GM21717 (cell line): ENCODE results near the gene HCN3.
A peak's percentile ranks its signal among the peaks of the same experiment; 100 is the strongest.
"Not testable (repeated sequence)": the region's sequence is repeated elsewhere in the genome, so short reads cannot be mapped to it uniquely, and the experiment has no call there.

Experiments
- ATAC-seq: cut with Tn5 transposase; IDR thresholded peaks from one replicate; pipeline ENCODE4 v1.9.1; 2021; ENCODE audit warnings: mild to moderate bottlenecking, moderate library complexity; ENCODE audit not compliant: unreplicated experiment

Gene HCN3

DNA sequence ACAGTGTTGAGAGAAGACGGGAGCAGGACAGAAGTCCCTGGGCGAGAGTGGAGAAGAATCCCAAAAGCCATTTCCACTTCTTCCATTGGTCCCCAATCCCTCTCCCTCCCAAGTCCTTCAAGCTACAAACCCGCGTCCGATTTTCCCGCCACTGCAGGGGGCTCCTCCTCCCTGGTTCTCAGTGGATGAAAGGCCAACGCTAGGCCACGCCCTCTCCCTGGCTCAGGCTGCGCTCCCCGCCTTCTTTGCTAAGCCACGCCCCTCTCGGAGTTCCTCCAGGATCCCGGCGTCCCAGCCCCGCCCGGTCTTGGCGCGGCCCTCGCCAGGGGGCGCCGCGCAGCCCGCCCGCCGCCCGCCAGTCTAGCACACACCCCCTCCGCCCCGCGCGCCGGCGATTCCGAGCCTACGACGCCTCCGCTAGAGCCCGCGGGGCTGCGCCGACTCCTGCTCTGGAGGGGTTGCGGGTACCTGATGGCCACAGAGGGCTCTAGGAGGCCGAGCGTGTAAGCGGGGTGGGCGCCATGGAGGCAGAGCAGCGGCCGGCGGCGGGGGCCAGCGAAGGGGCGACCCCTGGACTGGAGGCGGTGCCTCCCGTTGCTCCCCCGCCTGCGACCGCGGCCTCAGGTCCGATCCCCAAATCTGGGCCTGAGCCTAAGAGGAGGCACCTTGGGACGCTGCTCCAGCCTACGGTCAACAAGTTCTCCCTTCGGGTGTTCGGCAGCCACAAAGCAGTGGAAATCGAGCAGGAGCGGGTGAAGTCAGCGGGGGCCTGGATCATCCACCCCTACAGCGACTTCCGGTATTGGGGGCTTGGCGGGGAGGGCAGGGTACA, at the start of gene HCN3:
TSS of gene HCN3 (plus strand) at position 394 of the 832 bp plus-strand sequence. CDS start at position 522, 128 bp downstream.
- ATAC-seq = peak; percentile 60

DNA sequence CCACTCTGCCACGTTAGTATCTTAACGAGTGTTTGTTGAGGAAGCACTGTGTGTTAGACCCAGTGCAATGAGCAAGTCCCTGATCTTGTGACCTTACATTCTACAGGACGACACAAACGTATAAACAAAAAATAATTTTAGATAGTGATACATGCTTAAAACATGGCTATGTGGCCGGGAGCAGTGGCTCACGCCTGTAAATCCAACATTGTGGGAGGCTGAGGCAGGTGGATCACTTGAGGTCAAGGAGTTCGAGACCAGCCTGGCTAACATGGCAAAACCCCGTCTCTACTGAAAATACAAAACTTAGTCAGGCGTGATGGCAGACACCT, 49.2 kb upstream of the HCN3 start:
- no peak for ATAC-seq

DNA sequence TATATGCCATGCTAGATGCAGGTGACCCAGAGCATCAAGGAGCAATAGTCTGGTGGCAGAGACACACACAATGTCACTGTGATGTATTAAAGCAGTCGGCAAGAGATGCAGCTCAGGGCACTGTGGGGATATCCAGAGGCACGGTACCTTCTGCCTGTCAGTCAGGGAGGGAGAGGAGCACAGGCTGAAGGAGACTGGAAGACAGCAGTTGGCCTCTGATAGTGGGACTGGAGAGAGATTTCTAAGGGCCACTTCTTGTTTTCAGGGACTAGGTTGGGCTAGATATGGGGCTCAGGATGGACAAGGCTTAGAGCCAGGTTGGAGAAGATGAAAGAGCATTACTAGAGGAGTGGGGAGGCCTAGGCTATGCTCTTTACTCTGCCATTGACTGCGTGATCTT, 46.0 kb upstream of the HCN3 start:
- ATAC-seq = not testable (repeated sequence)

DNA sequence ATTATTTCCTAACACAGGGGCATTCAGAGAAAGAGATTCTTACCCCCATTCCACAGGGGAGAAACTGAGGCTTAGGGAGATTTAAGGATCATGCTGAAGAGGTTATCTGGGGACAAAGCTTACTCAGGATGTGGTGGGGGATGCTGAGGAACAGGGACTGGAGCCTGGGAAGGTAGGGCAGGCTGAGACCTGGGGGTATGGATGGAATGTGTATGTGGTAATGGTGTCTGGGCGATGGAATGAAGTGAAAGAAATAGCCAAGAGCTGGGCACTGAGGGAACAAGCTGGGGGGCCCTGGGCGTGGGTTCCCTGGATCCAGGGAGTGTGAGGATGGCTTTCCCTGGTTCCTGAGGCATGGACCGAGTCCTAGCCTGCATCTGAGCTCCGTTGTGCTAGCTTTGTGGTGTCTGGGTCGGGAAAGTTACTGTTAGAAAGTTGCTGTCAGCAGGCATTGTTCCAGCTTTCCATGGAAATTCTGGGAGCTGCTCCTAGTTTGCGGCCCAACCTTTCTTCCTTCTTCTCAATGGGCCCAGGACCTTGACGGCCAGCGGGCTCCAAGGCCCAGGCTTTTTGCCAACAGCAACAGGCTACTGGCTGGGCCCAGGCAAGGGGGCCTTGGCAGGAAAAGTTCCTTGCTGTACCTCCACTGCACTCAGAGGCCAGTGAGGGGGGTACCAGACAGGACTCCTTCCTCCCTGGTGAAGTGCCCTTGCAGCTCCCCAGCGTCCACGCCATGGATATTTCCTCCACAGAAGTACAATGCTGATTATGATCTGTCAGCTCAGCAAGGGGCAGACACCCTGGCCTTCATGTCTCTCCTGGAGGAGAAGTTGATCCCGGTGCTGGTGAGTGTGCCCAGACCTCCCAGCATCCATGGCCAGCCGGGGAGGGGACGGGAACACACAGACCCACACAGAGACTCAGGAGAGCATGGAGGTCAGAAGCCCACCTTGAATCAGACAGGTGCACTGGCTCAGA, 45.0 kb upstream of the HCN3 start:
- not testable (repeated sequence) for ATAC-seq

DNA sequence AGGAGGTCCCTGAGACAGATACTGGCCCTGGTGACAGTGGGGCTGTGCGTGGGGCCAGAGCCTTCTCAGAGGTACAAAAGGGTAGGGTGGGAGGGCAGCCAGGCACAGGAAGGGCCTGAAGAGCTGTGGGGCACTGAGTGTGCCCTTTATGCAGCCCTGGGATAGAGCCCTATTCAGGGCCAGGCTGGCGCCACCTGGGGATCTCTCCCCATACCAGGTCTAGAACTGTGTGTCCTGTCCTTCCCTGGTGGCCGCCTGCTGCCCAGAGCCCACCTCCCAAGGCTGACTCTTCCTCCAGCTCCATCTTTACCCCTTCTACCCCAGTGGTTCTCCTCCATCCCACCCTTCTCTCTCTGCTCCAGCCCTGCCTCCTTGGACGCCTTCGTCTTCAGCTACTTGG, 43.8 kb upstream of the HCN3 start:
- not testable (repeated sequence) for ATAC-seq

DNA sequence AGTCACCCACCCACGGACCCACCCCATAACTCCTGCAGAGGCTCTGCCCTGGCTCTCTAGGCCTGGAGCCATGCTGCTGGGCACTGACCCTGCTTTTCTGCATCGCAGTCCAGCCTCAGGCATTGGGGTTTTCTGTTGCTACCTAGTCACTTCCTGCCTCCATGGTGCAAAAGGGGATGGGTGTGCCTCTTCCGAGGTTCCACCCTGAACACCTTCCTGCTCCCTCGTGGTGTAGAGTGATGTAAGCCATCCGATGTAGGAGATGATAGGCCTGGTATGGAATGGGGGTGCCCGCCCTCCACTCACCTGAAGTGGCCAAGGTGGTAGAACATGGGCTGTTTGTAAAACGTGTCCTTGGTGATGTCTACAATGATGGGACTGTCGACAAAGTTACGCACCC, 41.9 kb upstream of the HCN3 start:
- ATAC-seq = not testable (repeated sequence)

DNA sequence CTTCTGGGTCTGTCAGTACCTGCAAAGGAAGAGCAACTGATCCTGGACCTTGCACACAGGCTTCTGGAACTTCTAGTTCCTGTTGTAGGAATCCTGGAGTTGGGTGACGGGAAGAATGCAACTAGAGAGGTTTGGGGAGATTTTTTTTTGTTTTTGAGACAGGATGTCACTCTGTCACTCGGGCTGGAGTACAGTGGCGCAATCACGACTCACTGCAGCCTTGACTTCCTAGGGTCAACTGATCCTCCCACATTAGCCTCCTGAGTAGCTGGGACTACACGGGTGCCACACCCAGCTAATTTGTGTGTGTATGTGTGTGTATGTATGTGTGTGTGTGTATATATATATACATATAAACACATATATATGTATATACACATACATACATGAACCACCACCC, 40.8 kb upstream of the HCN3 start:
- no peak for ATAC-seq

DNA sequence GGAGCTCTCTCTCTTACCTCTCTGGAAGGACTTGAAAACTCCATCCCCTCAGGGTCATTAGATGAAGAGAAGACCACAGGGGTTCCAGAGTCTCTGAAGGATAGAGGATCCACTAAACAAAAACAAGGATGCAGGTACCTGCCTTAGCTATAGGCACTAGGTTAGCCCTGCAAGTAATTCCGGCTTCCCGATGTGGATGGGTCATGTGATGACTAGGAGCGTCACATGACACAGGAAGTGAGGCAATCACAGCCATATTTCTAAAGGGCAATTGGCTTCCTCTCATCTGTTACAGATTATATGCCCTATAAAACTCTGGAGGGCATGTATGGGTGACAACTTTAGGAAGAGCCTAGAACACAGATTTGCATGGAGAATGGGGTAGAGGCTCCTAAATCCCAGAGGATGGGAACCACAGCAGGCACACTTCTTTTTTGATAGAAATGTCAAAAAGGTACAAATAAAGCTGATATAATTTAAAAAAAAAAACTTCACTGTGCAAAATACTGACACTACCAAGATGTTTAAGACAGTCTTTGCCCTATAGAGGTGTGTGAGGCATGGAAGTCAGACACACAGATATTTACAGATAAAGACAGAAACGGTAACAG, 36.1 kb upstream of the HCN3 start:
- no peak for ATAC-seq

DNA sequence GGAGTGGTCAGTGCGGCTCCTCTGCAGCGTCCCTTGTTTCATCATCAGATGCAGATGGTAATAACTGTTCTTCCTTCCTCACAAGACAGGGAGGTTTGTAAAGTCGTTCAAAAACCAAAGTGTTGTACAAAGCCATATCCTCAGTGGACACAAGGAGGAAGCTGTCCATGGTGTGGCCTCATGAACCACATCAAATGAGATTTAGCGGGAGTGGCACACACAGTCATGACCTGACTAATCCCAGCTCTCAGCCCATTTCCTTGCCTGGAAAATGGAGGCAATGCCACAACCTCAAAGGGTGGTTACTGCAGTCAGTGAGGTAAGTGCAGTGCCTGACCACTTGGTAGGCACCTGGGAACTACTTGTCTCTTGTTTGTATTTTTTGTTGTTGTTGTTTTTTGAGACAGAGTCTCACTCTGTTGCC, 35.4 kb upstream of the HCN3 start:
- no peak for ATAC-seq

DNA sequence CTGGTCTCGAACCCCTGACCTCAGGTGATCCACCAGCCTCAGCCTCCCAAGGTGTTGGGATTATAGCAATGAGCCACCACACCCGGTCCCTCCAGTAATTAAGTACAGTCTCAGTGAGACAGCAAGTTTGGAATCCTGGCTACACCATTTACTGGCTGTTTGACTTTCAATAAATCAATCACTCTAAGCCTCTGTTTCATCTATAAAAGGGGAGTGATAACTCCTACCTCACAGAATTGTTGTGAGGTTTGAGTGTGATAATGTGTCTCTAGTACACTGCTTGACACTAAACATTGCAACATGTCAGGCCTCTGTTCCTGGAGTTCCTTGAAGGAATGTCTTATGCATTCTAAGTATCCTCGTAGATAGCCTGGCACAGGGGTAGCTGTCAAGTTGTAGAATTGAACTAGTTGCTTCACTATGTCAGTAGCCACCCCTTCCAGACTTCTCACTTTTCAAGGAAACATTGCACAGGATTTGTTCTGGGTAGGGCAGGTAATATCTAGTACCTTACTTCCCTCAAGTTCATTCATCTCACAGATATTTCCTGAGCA, 34.4 kb upstream of the HCN3 start:
- ATAC-seq = no peak

DNA sequence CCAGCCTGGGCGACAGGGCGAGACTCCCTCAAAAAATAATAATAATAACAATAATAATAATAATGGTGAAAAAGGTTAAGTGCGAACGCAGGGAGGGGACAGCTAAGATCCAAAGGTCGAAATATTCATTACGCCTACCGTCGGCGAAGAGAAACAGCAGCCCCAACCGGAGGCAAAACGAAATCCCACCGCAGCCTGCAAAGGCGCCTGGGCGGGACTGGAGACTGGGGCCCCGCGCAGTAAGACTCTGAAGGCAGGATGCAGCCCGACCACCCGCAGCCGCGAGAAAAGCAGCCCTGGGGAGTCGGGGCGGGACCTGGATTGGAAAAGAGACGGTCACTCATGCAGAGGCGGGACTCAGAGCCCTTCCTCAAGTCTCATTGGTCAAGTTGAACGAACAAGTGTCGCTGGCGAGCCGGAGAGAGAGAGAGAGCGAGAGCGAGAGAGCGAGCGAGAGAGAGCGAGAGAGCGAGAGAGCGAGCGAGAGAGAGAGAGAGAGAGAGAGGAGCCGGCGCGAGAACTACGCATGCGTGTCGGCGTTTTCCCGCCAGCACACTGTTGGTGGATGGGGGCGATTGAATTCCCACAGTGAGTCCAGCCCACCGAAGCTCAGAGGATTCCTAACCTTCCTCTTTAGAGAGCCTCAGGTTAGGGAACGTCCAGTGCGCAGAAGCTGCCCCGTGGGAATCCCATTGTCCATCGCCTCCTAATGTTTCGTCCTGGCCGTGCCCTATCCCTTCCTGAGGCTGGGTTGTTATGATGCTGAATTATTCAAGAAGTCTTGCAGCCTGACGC, 32.7 kb upstream of the HCN3 start:
- peak; percentile 79 for ATAC-seq

DNA sequence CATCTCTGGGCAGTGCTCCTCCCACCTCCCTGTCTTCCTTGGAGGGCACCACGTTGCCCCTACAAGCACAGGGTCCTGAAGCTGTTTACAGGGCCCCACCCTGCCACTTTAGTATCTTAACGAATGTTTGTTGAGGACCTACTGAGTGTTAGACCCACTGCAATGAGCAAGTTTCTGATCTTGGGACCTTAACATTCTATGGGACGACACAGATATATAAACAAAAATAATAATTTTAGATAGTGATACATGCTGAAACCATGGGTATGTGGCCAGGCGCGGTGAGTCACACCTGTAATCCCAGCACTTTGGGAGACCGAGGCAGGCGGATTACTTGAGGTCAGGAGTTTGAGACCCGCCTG, 32.1 kb upstream of the HCN3 start:
- no peak for ATAC-seq

DNA sequence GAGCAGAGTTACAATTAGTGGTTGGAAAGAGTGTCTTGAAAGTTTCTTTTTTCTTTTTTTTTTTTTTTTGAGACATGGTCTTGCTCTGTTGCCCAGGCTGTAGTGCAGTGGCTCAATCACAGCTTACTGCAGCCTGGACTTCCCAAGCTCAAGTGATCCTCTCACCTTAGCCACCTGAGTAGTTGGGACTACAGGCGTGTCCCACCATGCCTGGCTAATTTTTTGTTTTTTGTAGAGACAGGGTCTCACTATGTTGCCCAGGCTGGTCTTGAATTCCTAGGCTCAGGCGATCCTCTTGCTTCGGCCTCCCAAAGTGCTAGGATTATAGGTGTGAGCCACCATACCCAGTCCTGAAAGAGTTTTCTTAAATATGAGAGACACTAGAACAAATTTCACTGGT, 30.5 kb upstream of the HCN3 start:
- not testable (repeated sequence) for ATAC-seq

DNA sequence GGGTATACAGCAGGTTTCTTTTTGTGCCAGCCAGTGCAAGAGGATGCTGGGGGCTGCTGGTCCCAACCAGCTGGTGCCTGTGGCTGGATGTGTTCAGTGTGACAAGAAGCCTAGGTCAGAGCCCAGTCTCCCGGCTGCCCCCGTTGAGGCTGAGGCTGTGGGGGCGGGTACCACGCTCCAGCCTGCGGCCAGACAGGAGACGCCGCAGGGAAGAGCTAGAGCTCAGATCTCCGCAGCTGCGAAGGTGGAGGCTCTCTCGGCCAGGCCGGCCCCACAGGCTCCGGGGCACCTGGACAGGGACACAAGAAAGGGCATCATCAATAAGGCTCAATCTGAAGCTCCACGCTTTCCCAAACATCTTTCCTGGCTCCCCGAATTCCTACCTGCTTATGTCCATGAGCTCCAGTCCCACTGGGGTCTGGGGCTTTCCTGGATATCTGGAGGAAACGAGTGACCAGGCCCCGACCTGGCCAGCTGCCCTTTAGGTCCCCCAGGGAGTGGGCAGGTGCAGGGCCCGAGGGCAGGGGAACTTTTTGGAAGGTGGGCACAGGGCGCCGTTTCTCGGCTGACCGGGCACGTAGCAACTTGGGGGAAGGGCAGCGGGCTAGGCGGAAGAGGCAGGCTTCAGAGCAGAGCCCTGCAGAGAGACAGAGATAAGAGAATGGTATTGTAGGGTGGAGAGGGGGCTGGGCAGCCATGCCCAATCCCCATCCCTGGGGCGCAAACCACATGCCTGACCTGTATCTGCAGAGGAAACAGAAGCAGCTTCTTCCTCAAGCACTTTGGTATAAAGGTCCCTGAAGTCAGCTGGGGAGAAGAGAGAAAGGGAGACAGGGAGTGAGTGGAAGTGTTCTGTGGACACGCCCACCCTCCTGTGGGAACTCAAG, 29.4 kb upstream of the HCN3 start:
- no peak for ATAC-seq

DNA sequence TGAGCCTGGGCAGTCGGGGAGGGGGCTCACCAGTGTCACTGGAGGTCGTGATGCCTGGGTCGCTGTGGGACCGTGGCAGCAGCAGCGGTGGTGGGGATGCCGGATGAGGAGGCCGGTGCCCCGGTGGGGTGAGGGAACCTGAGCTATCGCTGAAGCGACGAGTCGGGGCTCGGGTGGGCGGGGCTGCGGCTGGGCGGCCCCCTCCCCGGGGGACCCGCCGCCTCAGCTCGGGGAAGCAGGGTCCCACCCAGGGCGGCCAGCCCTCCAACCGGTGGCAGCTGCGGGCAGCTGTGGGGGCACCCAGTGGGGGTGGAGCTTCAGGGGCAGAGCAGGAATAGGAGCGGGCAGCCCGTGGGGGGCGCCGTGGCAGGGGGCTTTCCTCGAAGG, 27.0 kb upstream of the HCN3 start:
- ATAC-seq = peak; percentile 5

DNA sequence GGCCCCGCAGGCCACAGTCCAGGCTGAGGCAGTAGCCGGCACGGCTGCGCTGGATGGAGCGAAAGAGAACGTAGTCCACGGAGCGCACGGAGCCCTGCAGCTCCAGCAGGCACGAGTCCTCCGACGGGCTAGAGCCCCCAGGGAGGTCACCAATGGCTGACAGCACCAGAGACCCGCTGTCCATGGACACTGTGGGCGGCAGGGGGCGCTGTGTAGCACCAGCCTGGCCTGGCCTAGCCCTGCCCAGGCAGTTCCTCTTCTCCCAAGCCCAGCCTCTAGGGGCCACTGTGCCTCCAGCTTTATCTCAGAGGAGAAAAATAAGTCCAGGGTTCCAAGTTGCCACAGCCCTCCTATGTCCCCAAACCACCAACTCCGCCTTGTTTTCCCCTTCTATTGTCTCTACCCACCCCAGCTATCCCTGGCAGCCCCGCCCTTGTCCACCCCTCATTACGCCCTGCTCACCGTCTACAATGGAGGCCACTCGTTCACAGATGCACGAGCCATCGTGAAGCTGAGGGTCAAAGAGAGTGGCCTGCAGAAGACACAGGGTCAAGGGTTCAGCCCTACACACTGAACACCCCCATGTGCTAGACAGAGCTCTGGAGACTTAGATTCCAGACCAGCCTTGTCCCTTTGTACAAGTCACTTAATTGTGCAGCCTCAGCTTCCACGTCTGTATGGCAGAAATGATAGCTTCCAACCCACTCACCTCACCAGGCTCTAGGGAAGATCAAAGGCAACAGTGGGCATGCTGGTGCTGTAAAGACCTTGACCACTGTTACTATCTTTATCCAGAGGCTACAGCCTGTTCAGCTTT, 26.4 kb upstream of the HCN3 start:
- peak; percentile 53 for ATAC-seq

DNA sequence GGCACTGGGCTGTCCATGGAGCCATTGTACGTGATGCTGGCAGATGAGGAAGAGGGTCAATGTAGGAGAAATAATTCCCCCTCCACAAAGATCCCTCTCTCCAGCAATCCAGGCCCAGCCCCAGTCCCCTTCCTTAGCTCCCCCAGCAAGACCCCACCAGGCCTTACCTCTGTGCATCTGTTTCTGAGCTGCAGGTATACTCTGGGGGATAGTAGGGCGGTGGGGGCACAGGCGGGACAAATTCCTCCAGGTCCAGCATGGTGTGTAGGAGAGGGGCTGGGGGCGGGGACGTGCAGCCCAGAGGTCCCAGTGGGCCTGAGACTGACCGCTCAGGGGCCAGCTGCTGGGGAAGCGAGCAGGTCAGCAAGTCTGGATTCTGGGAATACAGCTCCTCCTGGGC, 25.7 kb upstream of the HCN3 start:
- no peak for ATAC-seq

DNA sequence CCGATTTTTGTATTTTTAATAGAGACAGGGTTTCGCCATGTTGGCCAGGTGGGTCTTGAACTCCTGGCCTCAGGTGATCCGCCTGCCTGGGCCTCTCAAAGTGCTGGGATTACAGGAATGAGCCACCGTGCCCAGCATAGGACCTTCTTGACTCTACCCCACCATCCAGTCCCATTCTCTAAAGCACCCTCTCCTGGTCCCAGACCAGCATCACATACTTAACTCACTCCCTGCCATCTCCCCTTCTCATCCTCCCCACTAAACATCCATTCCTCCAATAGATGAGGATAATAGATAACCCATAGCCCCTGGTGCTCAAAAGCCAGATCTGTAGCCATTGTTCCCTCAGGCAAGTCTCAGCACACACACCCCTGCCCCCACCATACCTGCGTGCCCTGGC, 24.1 kb upstream of the HCN3 start:
- no peak for ATAC-seq

DNA sequence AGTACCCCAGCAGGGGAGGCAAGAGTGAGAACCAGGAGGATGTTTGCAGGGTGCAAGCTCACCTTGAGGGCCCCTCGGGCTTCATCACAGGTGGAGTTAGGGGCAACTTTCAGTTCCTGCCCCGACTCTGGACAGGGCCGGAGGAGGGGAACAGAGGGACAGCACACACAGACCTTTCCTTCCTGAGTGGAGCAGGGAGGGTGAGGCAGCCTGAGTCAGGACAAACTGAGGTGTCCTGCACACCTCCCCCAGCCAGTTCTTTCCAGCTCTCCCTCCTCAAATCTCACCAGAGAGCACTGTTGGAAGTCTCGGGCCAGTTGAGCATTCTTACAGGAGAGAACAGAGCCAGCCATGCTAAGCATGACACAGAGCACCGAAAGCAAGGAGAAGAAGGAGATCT, 23.5 kb upstream of the HCN3 start:
- ATAC-seq = no peak
